ENCODE results near the gene RAB44.

- TF ChIP-seq CTCF (IDR thresholded peaks at IDR 0.05) (no peak), EZH2 (IDR thresholded peaks at IDR 0.05; ENCODE audit: borderline replicate concordance, insufficient read depth, low read depth, low read length, poor library complexity, severe bottlenecking) (no peak)
These were observed 18.4 kb upstream of the RAB44 start for GRCh38 chr6:36679043-36679833.
